HUES48 (cell line): ENCODE data around the gene MSI2.
"Not testable (repeated sequence)": the region's sequence is repeated elsewhere in the genome, so short reads cannot be mapped to it uniquely, and the experiment has no call there.

Experiments
- H3K27ac ChIP-seq: one replicate; pipeline ENCODE4 v1.7.0; 2013; ENCODE audit warnings: low read depth, low read length, inconsistent platforms
- H3K27me3 ChIP-seq: 2 replicates; pipeline ENCODE4 v1.6.1; 2013; ENCODE audit warnings: mild to moderate bottlenecking, low read length; ENCODE audit not compliant: control insufficient read depth, insufficient read depth
- H3K36me3 ChIP-seq: 2 replicates; pipeline ENCODE4 v1.6.1; 2013; ENCODE audit warnings: low read length; ENCODE audit not compliant: control insufficient read depth, insufficient read depth
- H3K4me1 ChIP-seq: 2 replicates; pipeline ENCODE4 v1.6.1; 2013; ENCODE audit warnings: mild to moderate bottlenecking, low read length; ENCODE audit not compliant: control insufficient read depth, insufficient read depth
- H3K4me3 ChIP-seq: 2 replicates; pipeline ENCODE4 v1.5.1; 2013; ENCODE audit warnings: mild to moderate bottlenecking, low read depth, low read length
- H3K9ac ChIP-seq: 2 replicates; pipeline ENCODE4 v1.6.1; 2013; ENCODE audit warnings: mild to moderate bottlenecking, low read depth, low read length, moderate library complexity
- H3K9me3 ChIP-seq: 2 replicates; pipeline ENCODE4 v1.6.1; 2013; ENCODE audit warnings: low read length; ENCODE audit not compliant: control insufficient read depth, insufficient read depth

The MSI2 gene

GRCh38 chr17:57255776-57256681 lies at the start of gene MSI2:
TSS of gene MSI2 (plus strand) at chr17:57256523. CDS start at chr17:57256743, 220 bp downstream.
- H3K4me3 ChIP-seq, result peak within 1 kb of the TSS; percentile 79
- peak within 1 kb of the TSS; percentile 76; the same call in 1 of the 2 replicates for H3K9ac ChIP-seq

DNA sequence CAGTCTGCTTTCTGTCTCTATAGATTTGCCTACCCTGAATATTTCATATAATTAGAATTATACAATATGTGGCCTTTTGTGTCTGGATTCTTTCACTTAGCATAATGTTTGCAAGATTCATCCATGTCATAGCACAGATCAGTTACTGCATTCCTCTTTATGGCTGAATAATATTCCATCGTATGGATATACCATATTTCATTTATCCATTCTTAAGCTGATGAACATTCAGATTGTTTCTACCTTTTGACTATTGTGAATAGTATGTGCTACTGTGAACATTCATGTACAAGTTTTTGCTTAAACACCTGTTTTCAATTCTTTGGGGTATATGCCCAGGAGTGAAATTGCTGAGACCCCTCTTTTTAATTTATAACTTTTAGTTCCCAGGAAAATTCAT lies 49.4 kb upstream of the MSI2 start:
- Histone ChIP-seq H3K27me3 (no peaks in the 10 kb centered on the region), H3K9ac (no peak overlapping the region), H3K27ac (no peak overlapping the region), H3K9me3 (0 out of 2 replicates have a peak, but pooled peaks cover 4% of the 10 kb centered on the region), H3K4me1 (no peaks in the 10 kb centered on the region), H3K4me3 (no peak overlapping the region), H3K36me3 (no peaks in the 10 kb centered on the region)

More at GRCh38 chr17:57255776-57256681, at the start of gene MSI2:
- no peaks in the 10 kb centered on the region for H3K36me3 ChIP-seq
- H3K27ac ChIP-seq, result peak within 1 kb of the TSS; percentile 76
- H3K9me3 ChIP-seq, result peaks cover 1% of the 10 kb centered on the region; the same call in 1 of the 2 replicates
- peaks cover 46% of the 10 kb centered on the region for H3K4me1 ChIP-seq
- H3K27me3 ChIP-seq, result peaks cover 23% of the 10 kb centered on the region

GRCh38 chr17:57207396-57207795 lies 48.9 kb upstream of the MSI2 start:
- no peak overlapping the region for H3K9ac ChIP-seq
- no peak overlapping the region for H3K4me3 ChIP-seq
- H3K27me3 ChIP-seq, result no peaks in the 10 kb centered on the region
- H3K36me3 ChIP-seq, result no peaks in the 10 kb centered on the region
- no peak overlapping the region for H3K27ac ChIP-seq
- 0 out of 2 replicates have a peak, but pooled peaks cover 4% of the 10 kb centered on the region for H3K9me3 ChIP-seq
- no peaks in the 10 kb centered on the region for H3K4me1 ChIP-seq

DNA sequence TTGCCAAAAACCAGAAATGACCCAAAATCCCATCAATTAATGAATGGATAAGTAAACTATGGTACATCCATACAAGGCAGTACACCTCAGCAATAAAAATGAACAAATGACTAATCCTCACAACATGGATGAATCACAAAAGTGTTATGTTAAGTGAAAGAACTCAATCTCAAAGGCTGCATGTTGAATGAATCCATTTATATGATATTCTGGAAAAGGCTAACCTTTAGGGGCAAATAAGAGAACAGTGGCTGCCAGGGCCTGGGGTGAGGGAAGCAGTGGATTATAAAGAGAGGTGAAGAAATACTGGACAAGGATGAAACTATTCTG lies 46.1 kb upstream of the MSI2 start:
- Histone ChIP-seq H3K9me3 (0 out of 2 replicates have a peak, but pooled peaks cover 4% of the 10 kb centered on the region), H3K9ac (no peak overlapping the region), H3K4me1 (no peaks in the 10 kb centered on the region), H3K27me3 (no peaks in the 10 kb centered on the region), H3K4me3 (no peak overlapping the region), H3K27ac (no peak overlapping the region), H3K36me3 (no peaks in the 10 kb centered on the region)

DNA sequence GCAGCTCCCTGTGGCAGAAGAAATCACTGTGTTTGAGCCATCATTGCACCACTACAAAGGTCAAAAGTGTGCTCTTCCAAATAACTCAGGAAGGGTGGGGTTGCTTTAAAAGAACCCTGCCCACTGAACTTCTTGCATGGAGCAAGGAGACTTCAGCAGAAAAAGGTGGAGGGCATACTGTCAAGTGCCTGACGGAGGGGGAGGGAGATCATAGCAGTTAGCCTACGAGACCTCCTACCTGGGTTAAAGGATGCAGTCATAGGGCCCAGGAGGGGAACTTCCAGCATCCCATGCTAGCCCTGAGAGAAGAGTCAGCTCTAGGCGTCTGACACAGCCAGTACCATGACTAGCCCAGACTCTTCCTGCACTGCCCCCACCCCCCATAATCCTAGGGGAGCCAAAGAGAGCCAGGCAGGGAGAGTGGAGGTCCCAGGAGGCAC lies 45.3 kb upstream of the MSI2 start:
- Histone ChIP-seq H3K9ac (no peak overlapping the region), H3K4me1 (no peaks in the 10 kb centered on the region), H3K9me3 (0 out of 2 replicates have a peak, but pooled peaks cover 4% of the 10 kb centered on the region), H3K4me3 (no peak overlapping the region), H3K36me3 (no peaks in the 10 kb centered on the region), H3K27ac (no peak overlapping the region), H3K27me3 (no peaks in the 10 kb centered on the region)

GRCh38 chr17:57211543-57211942 lies 44.8 kb upstream of the MSI2 start:
- Histone ChIP-seq H3K4me1 (no peaks in the 10 kb centered on the region), H3K4me3 (no peak overlapping the region), H3K27ac (no peak overlapping the region), H3K27me3 (no peaks in the 10 kb centered on the region), H3K9me3 (0 out of 2 replicates have a peak, but pooled peaks cover 4% of the 10 kb centered on the region), H3K9ac (no peak overlapping the region), H3K36me3 (no peaks in the 10 kb centered on the region)

DNA sequence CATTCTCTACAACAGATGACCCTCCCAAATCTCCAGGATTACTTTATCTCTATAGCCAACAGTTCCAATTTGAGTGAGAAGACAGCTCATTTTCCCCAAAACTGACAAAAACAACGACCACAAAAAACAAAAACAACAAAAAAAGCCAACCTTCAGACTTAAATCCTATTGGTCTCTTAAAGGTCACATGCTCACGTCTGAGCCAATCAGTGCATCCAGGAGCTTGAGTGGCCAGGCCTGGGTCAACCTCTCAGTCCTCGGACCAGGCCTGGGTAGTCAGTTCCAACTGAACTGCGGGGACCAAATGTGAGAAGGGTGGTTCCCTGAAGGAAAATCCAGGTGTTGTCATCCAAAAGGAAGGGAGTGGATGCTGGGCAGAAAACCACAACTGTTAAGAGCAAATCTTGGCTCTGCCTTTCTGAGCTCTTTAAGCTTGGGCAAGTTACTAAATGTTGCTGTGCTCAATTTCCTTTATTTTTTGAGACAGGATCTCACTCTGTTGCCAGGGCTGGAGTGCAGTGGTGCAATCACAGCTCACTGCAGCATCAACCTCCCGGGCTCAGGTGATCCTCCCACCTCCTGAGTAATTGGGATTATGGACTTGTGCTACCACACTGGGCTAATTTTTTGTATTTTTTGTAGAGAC lies 43.0 kb upstream of the MSI2 start:
- Histone ChIP-seq H3K27ac (no peak overlapping the region), H3K9ac (no peak overlapping the region), H3K27me3 (no peaks in the 10 kb centered on the region), H3K4me3 (no peak overlapping the region), H3K4me1 (no peaks in the 10 kb centered on the region), H3K9me3 (0 out of 2 replicates have a peak, but pooled peaks cover 4% of the 10 kb centered on the region), H3K36me3 (no peaks in the 10 kb centered on the region)

GRCh38 chr17:57215317-57215716 lies 41.0 kb upstream of the MSI2 start:
- no peak overlapping the region for H3K4me3 ChIP-seq
- H3K4me1 ChIP-seq, result no peaks in the 10 kb centered on the region
- no peak overlapping the region for H3K27ac ChIP-seq
- H3K9ac ChIP-seq, result no peak overlapping the region
- no peaks in the 10 kb centered on the region for H3K27me3 ChIP-seq
- no peaks in the 10 kb centered on the region for H3K36me3 ChIP-seq
- no peaks in the 10 kb centered on the region for H3K9me3 ChIP-seq

DNA sequence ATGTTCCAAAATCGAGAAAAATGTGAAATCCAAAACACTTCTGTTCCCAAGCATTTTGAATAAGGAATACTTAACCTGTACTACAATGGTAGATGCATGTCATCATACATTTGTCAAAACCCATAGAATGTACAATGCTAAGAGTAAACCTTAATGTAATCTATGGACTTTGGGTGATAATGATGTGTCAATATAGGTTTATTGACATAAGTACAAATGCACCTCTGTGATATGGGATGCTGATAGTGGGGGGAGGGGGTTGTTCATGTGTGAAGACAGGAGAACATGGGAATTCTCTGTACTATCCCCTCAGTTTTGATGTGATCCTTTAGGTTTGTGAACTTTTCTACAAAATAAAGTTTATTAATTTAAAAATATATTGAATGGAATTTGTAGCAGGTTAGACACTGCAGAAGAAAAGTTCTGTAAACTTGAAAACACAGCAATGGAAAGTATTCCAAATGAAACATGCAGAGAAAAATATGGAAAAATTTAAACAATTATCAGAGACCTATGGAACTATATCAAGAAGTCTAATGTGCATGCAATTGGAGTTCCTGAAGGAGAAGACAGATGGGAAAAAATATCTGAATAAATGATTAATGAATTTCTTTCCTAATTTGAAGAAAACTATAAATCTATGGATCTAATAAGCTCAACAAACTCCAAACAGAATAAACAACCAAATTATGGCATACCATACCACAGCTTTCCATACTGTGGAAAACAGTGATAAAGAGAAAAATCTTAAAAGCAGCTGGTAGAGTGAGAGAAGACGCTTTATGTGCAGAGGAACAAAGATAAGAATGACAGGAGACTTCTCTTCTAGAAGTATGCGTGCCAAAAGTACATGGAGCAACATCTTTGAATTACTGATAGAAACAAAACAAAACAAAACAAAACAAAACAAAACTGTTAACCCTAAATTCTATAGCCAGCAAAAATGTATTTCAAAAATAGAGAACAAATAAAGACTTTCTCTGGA lies 34.7 kb upstream of the MSI2 start:
- H3K4me3 ChIP-seq, result no peak overlapping the region
- no peak overlapping the region for H3K9ac ChIP-seq
- H3K27me3 ChIP-seq, result no peaks in the 10 kb centered on the region
- H3K27ac ChIP-seq, result no peak overlapping the region
- peaks cover 2% of the 10 kb centered on the region; the same call in 1 of the 2 replicates for H3K9me3 ChIP-seq
- no peaks in the 10 kb centered on the region for H3K4me1 ChIP-seq
- no peaks in the 10 kb centered on the region for H3K36me3 ChIP-seq

DNA sequence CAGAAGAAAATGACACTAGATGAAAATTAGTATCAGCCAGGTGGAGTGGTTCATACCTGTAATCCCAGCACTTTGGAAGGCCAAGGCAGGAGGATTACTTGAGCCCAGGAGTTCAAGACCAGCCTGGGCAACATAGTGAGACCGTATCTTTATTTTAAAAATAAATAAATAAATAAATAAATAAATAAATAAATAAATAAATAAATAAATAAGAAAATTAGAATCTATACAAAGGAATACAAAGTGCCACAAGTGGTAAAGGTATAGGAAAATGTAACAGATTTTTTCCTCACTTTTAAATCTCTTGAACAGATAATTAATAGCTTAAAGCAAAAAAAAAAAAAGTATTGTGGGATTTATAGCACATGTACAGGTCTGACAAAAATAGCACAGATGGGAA lies 33.9 kb upstream of the MSI2 start:
- not testable (repeated sequence) for H3K27me3 ChIP-seq, H3K36me3 ChIP-seq, H3K9ac ChIP-seq, H3K4me3 ChIP-seq, H3K27ac ChIP-seq, H3K9me3 ChIP-seq, H3K4me1 ChIP-seq
